Neural cell (in vitro differentiated cells): Measurements from ENCODE around the gene KRTAP10-1.

ENCODE experiments used
- EP300 ChIP-seq: fragments of 450-650 bp; conservative IDR thresholded peaks from 2 replicates; pipeline ENCODE4 v1.6.1; 2014; ENCODE audit warnings: antibody characterized with exemption, mild to moderate bottlenecking, moderate library complexity; ENCODE audit not compliant: poor library complexity, severe bottlenecking
- EZH2 ChIP-seq: fragments of 200-600, 300-800 bp; shearing (Covaris generic), sonication (generic); IDR thresholded peaks from 2 replicates; pipeline ENCODE4 v1.6.1; 2014; ENCODE audit warnings: antibody characterized with exemption, low read length, borderline replicate concordance, mild to moderate bottlenecking; ENCODE audit not compliant: insufficient read depth, poor library complexity, severe bottlenecking
- TF ChIP-seq, protein P1 (sequence below): fragments of 450-650 bp; IDR thresholded peaks from 2 replicates; pipeline ENCODE4 v1.5.1; 2014; ENCODE audit warnings: antibody characterized with exemption, mild to moderate bottlenecking, moderate library complexity; ENCODE audit not compliant: poor library complexity, severe bottlenecking

DNA sequence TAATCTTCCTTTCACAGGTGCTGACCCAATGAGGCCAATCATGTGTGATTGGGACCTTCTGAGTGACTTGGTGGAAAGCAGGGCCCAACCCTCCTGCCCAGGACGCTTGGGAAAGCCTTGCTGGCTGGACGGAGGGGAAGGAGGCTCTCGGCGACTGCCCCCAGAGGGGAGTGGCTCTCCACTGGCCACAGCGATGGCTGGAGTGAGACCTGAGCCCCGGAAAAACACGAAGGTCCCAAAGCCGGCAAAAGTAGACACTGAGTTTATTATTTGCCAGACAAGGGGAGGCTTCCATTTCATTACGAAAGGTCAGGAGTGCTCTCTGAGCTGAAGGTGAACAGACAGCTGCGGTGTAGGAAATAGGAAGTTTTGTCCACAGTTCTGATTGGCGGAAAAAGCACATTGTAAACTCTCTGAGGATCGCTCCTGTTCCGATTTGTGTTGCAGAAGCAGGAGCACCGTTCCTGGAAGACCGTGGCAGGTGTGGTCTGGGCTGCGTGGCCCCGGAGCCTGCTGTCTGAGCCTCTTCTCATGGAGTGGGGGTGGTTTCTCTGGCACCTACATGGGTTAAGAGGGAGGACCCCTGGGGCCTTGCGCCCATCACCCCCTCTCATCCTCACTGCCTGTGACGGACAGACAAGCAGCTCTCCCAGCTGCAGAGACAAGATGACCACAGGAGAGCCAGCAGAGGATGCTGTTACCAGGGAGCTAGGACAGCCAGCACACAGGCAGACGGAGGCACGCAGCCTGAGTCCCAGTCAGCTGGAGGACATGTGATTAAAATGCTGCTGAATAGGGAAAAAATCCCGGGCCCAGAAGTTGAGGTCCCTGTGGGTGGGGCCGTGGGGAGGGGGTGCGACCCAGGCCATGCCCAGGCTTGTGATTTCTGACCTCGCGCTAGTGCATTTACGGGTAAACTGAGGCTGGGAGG lies 41.5 kb downstream of the KRTAP10-1 start:
- TF ChIP-seq, protein P1, sequence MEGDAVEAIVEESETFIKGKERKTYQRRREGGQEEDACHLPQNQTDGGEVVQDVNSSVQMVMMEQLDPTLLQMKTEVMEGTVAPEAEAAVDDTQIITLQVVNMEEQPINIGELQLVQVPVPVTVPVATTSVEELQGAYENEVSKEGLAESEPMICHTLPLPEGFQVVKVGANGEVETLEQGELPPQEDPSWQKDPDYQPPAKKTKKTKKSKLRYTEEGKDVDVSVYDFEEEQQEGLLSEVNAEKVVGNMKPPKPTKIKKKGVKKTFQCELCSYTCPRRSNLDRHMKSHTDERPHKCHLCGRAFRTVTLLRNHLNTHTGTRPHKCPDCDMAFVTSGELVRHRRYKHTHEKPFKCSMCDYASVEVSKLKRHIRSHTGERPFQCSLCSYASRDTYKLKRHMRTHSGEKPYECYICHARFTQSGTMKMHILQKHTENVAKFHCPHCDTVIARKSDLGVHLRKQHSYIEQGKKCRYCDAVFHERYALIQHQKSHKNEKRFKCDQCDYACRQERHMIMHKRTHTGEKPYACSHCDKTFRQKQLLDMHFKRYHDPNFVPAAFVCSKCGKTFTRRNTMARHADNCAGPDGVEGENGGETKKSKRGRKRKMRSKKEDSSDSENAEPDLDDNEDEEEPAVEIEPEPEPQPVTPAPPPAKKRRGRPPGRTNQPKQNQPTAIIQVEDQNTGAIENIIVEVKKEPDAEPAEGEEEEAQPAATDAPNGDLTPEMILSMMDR, result no peak
- TF ChIP-seq EZH2 (no peak), EP300 (no peak)
